Mucosa of descending colon (tissue), 3 donors: ENCODE results near the gene XYLT2. TPM values are rescaled to one million over a fixed set of nuclear protein-coding genes. Genes with fewer than 3 reads are reported as not detected.

Experiments
- ATAC-seq: fragments of 200-7000 bp; cut with Tn5 transposase; one replicate; pipeline ENCODE4 v1.9.1; 2020; ENCODE audit warnings: mild to moderate bottlenecking, moderate library complexity
- DNase-seq, 3 donors: peaks; one replicate each; pipeline ENCODE4 v3.0.0-alpha.2; 2020
- H3K36me3 ChIP-seq: fragments of 200-600 bp; one replicate; pipeline ENCODE4 v1.8.0; 2021; ENCODE audit warnings: low read depth, mild to moderate bottlenecking
- H3K4me1 ChIP-seq: fragments of 200-600 bp; one replicate; pipeline ENCODE4 v1.8.0; 2021; ENCODE audit warnings: low read depth, mild to moderate bottlenecking
- H3K4me3 ChIP-seq: fragments of 200-600 bp; one replicate; pipeline ENCODE4 v1.8.0; 2021; ENCODE audit warnings: mild to moderate bottlenecking
- H3K9me3 ChIP-seq: fragments of 200-600 bp; one replicate; pipeline ENCODE4 v1.8.0; 2021; ENCODE audit warnings: mild to moderate bottlenecking
- CTCF ChIP-seq: fragments of 200-600 bp; IDR thresholded peaks from one replicate; pipeline ENCODE4 v1.8.0; 2022; ENCODE audit warnings: antibody characterized with exemption, mild to moderate bottlenecking
- intact Hi-C, 2 donors: fragments of 100-400 bp; cut with DNase I in 1 of 2; cut with micrococcal nuclease in 1 of 2; formaldehyde crosslinking; loops; one replicate each; pipeline versions ENCODE4 v1.11.0 to v1.11.1; 2022; cut with DNase I, micrococcal nuclease
- total RNA-seq, 3 donors: library from RNA; stranded (reverse); fragmentation: NEBNext Ultra II Directional in 2 of 3; extraction: Animal tissue kit (Norgen Biotek cat#: 25700) in 2 of 3; gene quantifications; one replicate each; pipeline versions ENCODE4 v1.2.1 to v1.2.4, GENCODE V29; 2021 to 2023
- donor health status: DM: no; HTN: no; CAD: no; lungs with moderate emphysema.
- donor health status: DM: no; HTN: no; CAD: no.
- donor health status: DM: no; HTN: yes; CAD: no.

Gene XYLT2
- total RNA-seq, 3 donors from 2014 or later, result 14.7 to 20.0 (median 18.4) TPM

- H3K36me3 ChIP-seq, result peaks cover 15% of the 10 kb centered on the region
- H3K9me3 ChIP-seq, result no peaks in the 10 kb centered on the region
- intact Hi-C loops, result no loop called here
- DNase-seq, result no peak
- H3K4me1 ChIP-seq, result no peaks in the 10 kb centered on the region
- no peak for ATAC-seq
- no peak overlapping the region for H3K4me3 ChIP-seq
- TF ChIP-seq CTCF, result no peak
These were observed 37.0 kb downstream of the XYLT2 start for GRCh38 chr17:50382931-50383330.

GRCh38 chr17:50386510-50386909 lies 40.6 kb downstream of the XYLT2 start:
- TF ChIP-seq CTCF, result no peak
- intact Hi-C loops, result no loop called here
- Histone ChIP-seq H3K4me1 (no peaks in the 10 kb centered on the region), H3K9me3 (no peaks in the 10 kb centered on the region), H3K4me3 (no peak overlapping the region), H3K36me3 (peaks cover 23% of the 10 kb centered on the region)
- no peak for ATAC-seq
- no peak for DNase-seq

- Histone ChIP-seq H3K9me3 (no peaks in the 10 kb centered on the region), H3K4me1 (no peaks in the 10 kb centered on the region), H3K36me3 (peaks cover 20% of the 10 kb centered on the region), H3K4me3 (no peak overlapping the region)
- TF ChIP-seq CTCF, result no peak
- intact Hi-C loops, result no loop called here
- no peak for DNase-seq
- ATAC-seq, result no peak
These were observed 42.8 kb downstream of the XYLT2 start for GRCh38 chr17:50388728-50389127.

- H3K4me3 ChIP-seq, result no peak overlapping the region
- ATAC-seq, result no peak
- peaks cover 4% of the 10 kb centered on the region for H3K4me1 ChIP-seq
- intact Hi-C loops, result no loop called here
- peaks cover 19% of the 10 kb centered on the region for H3K36me3 ChIP-seq
- no peak for DNase-seq
- H3K9me3 ChIP-seq, result no peaks in the 10 kb centered on the region
- no peak for TF ChIP-seq CTCF
These were observed 43.6 kb downstream of the XYLT2 start for GRCh38 chr17:50389534-50389933.

GRCh38 chr17:50392621-50393020 lies 46.7 kb downstream of the XYLT2 start:
- no peak overlapping the region for H3K4me3 ChIP-seq

More at GRCh38 chr17:50392621-50393020, 46.7 kb downstream of the XYLT2 start:
- Histone ChIP-seq H3K36me3 (peaks cover 13% of the 10 kb centered on the region), H3K9me3 (no peaks in the 10 kb centered on the region), H3K4me1 (peaks cover 21% of the 10 kb centered on the region)
- ATAC-seq, result no peak
- no peak for TF ChIP-seq CTCF
- DNase-seq, result no peak
- intact Hi-C loops, result no loop called here
